Measurements from ENCODE around the gene KDELR1. TPM values are rescaled to one million over a fixed set of nuclear protein-coding genes. Genes with fewer than 3 reads are reported as not detected.

KDELR1 gene
- total RNA-seq, 1 experiment from 2014 or later, result 375 TPM

DNA sequence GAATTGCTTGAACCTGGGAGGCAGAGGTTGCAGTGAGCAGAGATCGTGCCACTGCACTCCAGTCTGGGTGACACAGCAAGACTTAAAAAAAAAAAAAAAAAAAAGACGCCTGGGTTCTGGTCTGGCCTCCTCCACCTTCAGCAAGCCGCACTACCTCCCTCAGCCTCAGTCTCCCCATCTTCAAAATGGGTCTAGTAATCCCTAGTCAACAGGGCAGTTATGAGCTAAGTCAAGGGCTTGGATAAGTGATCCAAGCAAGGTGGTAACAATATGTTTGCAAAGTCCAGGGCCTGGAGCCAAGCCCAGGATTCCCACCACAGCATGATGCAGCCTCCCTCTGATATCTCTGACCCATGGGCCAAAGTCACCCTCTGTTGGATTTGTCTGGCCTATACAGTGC lies 4.4 kb downstream of the KDELR1 start:
- intact Hi-C loops (cut with micrococcal nuclease; ENCODE audit: unreplicated experiment), result no loop called here
- ChIA-PET CTCF (no interaction called here), POLR2A (no interaction called here)
- Histone ChIP-seq H3K27me3 (replicated peaks; ENCODE audit: control insufficient read depth, insufficient read depth, low read length) (no peaks in the 10 kb centered on the region), H3K9me3 (no peaks in the 10 kb centered on the region), H3K36me3 (ENCODE audit: control insufficient read depth, insufficient read depth, low read length) (peaks cover 1% of the 10 kb centered on the region; the same call in 1 of the 2 replicates), H3K4me1 (no peaks in the 10 kb centered on the region), H3K4me3 (ENCODE audit: low read depth, low read length) (no peak overlapping the region)
- TF ChIP-seq, protein P1, sequence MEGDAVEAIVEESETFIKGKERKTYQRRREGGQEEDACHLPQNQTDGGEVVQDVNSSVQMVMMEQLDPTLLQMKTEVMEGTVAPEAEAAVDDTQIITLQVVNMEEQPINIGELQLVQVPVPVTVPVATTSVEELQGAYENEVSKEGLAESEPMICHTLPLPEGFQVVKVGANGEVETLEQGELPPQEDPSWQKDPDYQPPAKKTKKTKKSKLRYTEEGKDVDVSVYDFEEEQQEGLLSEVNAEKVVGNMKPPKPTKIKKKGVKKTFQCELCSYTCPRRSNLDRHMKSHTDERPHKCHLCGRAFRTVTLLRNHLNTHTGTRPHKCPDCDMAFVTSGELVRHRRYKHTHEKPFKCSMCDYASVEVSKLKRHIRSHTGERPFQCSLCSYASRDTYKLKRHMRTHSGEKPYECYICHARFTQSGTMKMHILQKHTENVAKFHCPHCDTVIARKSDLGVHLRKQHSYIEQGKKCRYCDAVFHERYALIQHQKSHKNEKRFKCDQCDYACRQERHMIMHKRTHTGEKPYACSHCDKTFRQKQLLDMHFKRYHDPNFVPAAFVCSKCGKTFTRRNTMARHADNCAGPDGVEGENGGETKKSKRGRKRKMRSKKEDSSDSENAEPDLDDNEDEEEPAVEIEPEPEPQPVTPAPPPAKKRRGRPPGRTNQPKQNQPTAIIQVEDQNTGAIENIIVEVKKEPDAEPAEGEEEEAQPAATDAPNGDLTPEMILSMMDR (IDR thresholded peaks at IDR 0.05; ENCODE audit: insufficient read depth in 1 of 2, low read depth in 1 of 2, low read length in 1 of 2, severe bottlenecking in 1 of 2, unreplicated experiment in 1 of 2), result no peak
- H3K4me3 Mint-ChIP-seq (ENCODE audit: unreplicated experiment), result no peak overlapping the region
- no TSS peak for BruUV-seq (replicated peaks)
- H3K27me3 Mint-ChIP-seq (ENCODE audit: insufficient read depth, unreplicated experiment), result no peaks in the 10 kb centered on the region
- peaks cover 7% of the 10 kb centered on the region for H3K4me1 Mint-ChIP-seq (ENCODE audit: low read depth, unreplicated experiment)
- H3K36me3 Mint-ChIP-seq (ENCODE audit: insufficient read depth, unreplicated experiment), result peaks cover 93% of the 10 kb centered on the region
- DNase-seq, result no peak
- H3K27ac Mint-ChIP-seq (ENCODE audit: unreplicated experiment), result no peak overlapping the region
- H3K9me3 Mint-ChIP-seq (ENCODE audit: unreplicated experiment), result no peaks in the 10 kb centered on the region

DNA sequence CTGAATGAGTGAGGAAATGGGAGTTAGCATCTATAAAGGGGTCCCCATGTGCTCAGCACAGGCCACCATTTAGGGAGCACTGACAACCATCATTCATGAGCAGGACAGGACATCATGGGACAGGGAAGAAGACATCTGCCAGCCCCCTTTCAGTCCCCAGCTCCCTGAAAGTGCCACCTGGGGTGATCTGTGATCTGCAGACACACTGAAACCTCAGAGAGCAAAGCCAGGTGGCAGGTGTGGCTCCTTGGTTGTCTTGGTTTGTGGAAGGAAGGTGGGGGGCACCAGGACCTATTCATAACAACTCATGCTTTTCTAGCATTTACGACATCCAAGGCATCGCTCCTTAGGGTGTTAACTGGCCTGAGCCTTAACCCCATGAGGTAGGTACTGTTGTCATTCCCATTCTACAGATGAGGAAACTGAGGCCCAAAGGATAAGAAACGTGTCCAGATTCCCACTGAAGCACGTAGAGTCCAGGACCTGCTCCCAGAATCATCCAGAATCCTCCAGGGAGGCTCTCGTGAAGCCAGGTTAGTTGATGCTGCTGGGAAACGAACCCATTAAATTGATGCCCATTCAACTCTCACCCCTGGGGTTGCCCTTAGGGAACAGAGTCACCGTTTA lies 5.8 kb downstream of the KDELR1 start:
- H3K4me1 Mint-ChIP-seq (ENCODE audit: low read depth, unreplicated experiment), result peaks cover 7% of the 10 kb centered on the region
- H3K9me3 Mint-ChIP-seq (ENCODE audit: unreplicated experiment), result no peaks in the 10 kb centered on the region
- no peaks in the 10 kb centered on the region for H3K9me3 ChIP-seq
- intact Hi-C loops (cut with micrococcal nuclease; ENCODE audit: unreplicated experiment), result no loop called here
- no peaks in the 10 kb centered on the region for H3K27me3 Mint-ChIP-seq (ENCODE audit: insufficient read depth, unreplicated experiment)
- no peak overlapping the region for H3K4me3 ChIP-seq (ENCODE audit: low read depth, low read length)
- no peaks in the 10 kb centered on the region for H3K4me1 ChIP-seq
- POLR2A ChIA-PET, result no interaction called here
- CTCF ChIA-PET, result interaction anchor here (0.6 kb wide), 1 partner anchor 96 kb away, joined by 3 read pairs; no protein-coding TSS in a partner anchor
- H3K36me3 ChIP-seq (ENCODE audit: control insufficient read depth, insufficient read depth, low read length), result peaks cover 1% of the 10 kb centered on the region; the same call in 1 of the 2 replicates
- H3K4me3 Mint-ChIP-seq (ENCODE audit: unreplicated experiment), result no peak overlapping the region
- no peaks in the 10 kb centered on the region for H3K27me3 ChIP-seq (replicated peaks; ENCODE audit: control insufficient read depth, insufficient read depth, low read length)
- H3K36me3 Mint-ChIP-seq (ENCODE audit: insufficient read depth, unreplicated experiment), result peaks cover 91% of the 10 kb centered on the region
- DNase-seq, result no peak
- TF ChIP-seq, protein P1 (IDR thresholded peaks at IDR 0.05; ENCODE audit: insufficient read depth in 1 of 2, low read depth in 1 of 2, low read length in 1 of 2, severe bottlenecking in 1 of 2, unreplicated experiment in 1 of 2), result no peak
- BruUV-seq (replicated peaks), result no TSS peak
- H3K27ac Mint-ChIP-seq (ENCODE audit: unreplicated experiment), result no peak overlapping the region

DNA sequence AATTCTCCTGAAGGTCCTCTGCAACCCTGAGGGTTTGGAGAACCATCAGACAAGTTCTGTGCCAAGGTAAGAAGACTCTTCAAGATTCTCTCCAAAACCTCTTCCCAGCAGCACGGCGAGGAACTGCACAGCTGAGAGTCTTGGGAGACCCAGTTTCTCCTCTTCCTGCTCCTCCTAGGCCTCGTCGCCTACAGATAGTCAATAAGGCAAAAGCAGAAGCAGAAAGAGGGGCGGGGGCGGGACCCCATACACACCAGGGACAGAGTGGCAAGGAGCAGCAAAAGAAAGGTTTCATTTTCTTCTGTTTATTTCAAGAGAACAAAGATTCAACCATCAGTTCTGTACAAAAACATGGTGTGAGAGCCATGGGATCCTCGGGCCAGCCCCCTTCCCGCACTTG lies 9.1 kb downstream of the KDELR1 start:
- Histone ChIP-seq H3K36me3 (ENCODE audit: control insufficient read depth, insufficient read depth, low read length) (no peaks in the 10 kb centered on the region), H3K27me3 (replicated peaks; ENCODE audit: control insufficient read depth, insufficient read depth, low read length) (no peaks in the 10 kb centered on the region), H3K9me3 (no peaks in the 10 kb centered on the region), H3K4me1 (no peaks in the 10 kb centered on the region), H3K4me3 (ENCODE audit: low read depth, low read length) (no peak overlapping the region)
- Mint-ChIP-seq H3K4me3 (ENCODE audit: unreplicated experiment) (no peak overlapping the region), H3K36me3 (ENCODE audit: insufficient read depth, unreplicated experiment) (peaks cover 80% of the 10 kb centered on the region), H3K27me3 (ENCODE audit: insufficient read depth, unreplicated experiment) (no peaks in the 10 kb centered on the region), H3K4me1 (ENCODE audit: low read depth, unreplicated experiment) (no peaks in the 10 kb centered on the region), H3K27ac (ENCODE audit: unreplicated experiment) (no peak overlapping the region), H3K9me3 (ENCODE audit: unreplicated experiment) (no peaks in the 10 kb centered on the region)
- intact Hi-C loops (cut with micrococcal nuclease; ENCODE audit: unreplicated experiment), result no loop called here
- ChIA-PET POLR2A (no interaction called here), CTCF (no interaction called here)
- TF ChIP-seq, protein P1 (IDR thresholded peaks at IDR 0.05; ENCODE audit: insufficient read depth in 1 of 2, low read depth in 1 of 2, low read length in 1 of 2, severe bottlenecking in 1 of 2, unreplicated experiment in 1 of 2), result no peak
- no peak for DNase-seq
- no TSS peak for BruUV-seq (replicated peaks)
